Cardiac septum (tissue), 1 donor: ENCODE measurements around the gene ELFN2. TPM values are rescaled to one million over a fixed set of nuclear protein-coding genes. Genes with fewer than 3 reads are reported as not detected.

ENCODE experiments used
- DNase-seq: peaks from one replicate; pipeline ENCODE4 v3.0.0-alpha.2; 2020; ENCODE audit warnings: low spot score
- intact Hi-C: fragments of 100-400 bp; cut with DNase I; formaldehyde crosslinking; loops from one replicate; pipeline ENCODE4 v1.14.0; 2022
- total RNA-seq: library from RNA; stranded (reverse); fragmentation: NEBNext Ultra II Directional; extraction: Animal tissue kit (Norgen Biotek cat#: 25700); gene quantifications from one replicate; pipeline ENCODE4 v1.2.1, GENCODE V29; 2021
- donor health status: DM: no; HTN: no; CAD: no.

The ELFN2 gene
- total RNA-seq, 1 donor from 2014 or later: 0.03 TPM

GRCh38 chr22:37431801-37432707 lies 4.8 kb upstream of the ELFN2 start:
- intact Hi-C loops: no loop called here
- no peak for DNase-seq

GRCh38 chr22:37431366-37431765 lies 4.1 kb upstream of the ELFN2 start:
- no peak for DNase-seq
- intact Hi-C loops: no loop called here

GRCh38 chr22:37430941-37431340 lies 3.7 kb upstream of the ELFN2 start:
- DNase-seq: no peak
- intact Hi-C loops: no loop called here

- DNase-seq: no peak
- intact Hi-C loops: loop anchor here (2.0 kb wide), 1 partner anchor 112 kb away; no protein-coding TSS in a partner anchor
These were observed 1.6 kb upstream of the ELFN2 start for GRCh38 chr22:37428649-37429586.

GRCh38 chr22:37427711-37428635 lies 694 bp upstream of the ELFN2 start:
- intact Hi-C loops: loop anchor here (2.0 kb wide), 1 partner anchor 111 kb away; no protein-coding TSS in a partner anchor
- DNase-seq: no peak

- intact Hi-C loops: no loop called here
- no peak for DNase-seq
These were observed 559 bp downstream of the ELFN2 start for GRCh38 chr22:37426706-37427134.

- intact Hi-C loops: no loop called here
- DNase-seq: no peak
These were observed 1.2 kb downstream of the ELFN2 start for GRCh38 chr22:37425800-37426705.

- intact Hi-C loops: no loop called here
These were observed 1.9 kb downstream of the ELFN2 start for GRCh38 chr22:37425369-37425768.

GRCh38 chr22:37423283-37423682 lies 4.0 kb downstream of the ELFN2 start:
- intact Hi-C loops: no loop called here
- no peak for DNase-seq

More at GRCh38 chr22:37425369-37425768, 1.9 kb downstream of the ELFN2 start:
- DNase-seq: no peak

GRCh38 chr22:37421468-37421877 lies 5.8 kb downstream of the ELFN2 start:
- no peak for DNase-seq
- intact Hi-C loops: no loop called here

- intact Hi-C loops: no loop called here
- no peak for DNase-seq
These were observed 6.4 kb downstream of the ELFN2 start for GRCh38 chr22:37420686-37421467.

- intact Hi-C loops: no loop called here
- no peak for DNase-seq
These were observed 7.2 kb downstream of the ELFN2 start for GRCh38 chr22:37419969-37420685.

GRCh38 chr22:37419370-37419968 lies 7.8 kb downstream of the ELFN2 start:
- intact Hi-C loops: no loop called here
- DNase-seq: no peak

- intact Hi-C loops: no loop called here
- no peak for DNase-seq
These were observed 8.5 kb downstream of the ELFN2 start for GRCh38 chr22:37418627-37419369.

GRCh38 chr22:37417677-37418348 lies 9.5 kb downstream of the ELFN2 start:
- no peak for DNase-seq
- intact Hi-C loops: no loop called here
